ENCODE measurements around the gene FCHSD2.

DNA sequence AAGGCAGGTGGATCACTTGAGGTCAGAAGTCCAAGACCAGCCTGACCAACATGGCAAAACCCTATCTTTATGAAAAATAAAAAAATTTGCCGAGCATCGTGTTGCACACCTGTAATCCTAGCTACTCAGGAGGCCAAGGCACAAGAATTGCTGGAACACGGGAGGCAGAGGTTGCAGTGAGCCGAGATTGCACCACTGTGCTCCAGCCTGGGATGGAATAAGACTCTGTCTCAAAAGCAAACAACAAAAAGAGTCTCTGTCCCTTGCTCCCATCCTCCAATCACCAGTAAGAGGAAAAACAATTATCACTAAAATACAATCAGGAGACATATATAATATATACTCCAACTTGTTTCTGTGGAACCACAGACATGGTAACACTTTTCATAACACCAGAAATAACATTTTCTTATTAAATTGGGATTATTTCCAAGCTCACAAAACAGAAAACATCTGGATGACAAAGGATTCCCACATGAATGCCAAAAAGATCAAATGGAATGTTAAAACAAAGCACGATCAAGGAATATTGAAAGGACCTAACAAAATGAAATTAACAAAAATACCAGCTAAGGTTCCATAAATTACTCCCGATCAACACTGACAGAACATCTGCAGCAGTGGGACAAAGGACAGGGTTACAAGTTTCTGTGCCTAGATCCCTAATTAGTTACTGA is 15.2 kb downstream of the FCHSD2 start:
- TF ChIP-seq, protein P1, sequence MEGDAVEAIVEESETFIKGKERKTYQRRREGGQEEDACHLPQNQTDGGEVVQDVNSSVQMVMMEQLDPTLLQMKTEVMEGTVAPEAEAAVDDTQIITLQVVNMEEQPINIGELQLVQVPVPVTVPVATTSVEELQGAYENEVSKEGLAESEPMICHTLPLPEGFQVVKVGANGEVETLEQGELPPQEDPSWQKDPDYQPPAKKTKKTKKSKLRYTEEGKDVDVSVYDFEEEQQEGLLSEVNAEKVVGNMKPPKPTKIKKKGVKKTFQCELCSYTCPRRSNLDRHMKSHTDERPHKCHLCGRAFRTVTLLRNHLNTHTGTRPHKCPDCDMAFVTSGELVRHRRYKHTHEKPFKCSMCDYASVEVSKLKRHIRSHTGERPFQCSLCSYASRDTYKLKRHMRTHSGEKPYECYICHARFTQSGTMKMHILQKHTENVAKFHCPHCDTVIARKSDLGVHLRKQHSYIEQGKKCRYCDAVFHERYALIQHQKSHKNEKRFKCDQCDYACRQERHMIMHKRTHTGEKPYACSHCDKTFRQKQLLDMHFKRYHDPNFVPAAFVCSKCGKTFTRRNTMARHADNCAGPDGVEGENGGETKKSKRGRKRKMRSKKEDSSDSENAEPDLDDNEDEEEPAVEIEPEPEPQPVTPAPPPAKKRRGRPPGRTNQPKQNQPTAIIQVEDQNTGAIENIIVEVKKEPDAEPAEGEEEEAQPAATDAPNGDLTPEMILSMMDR (IDR thresholded peaks at IDR 0.05; ENCODE audit: low read length): no peak
- no peak for TF ChIP-seq EZH2 (IDR thresholded peaks at IDR 0.05; ENCODE audit: borderline replicate concordance, low read length)

Data from OCI-LY1 (cell line).